DMS53 treated with DMSO at 0.1 percent for 48 hours (cell line): ENCODE data around the gene NANOGP8.

Experiments used
- DNase-seq: peaks from one replicate; lab custom pipeline; 2025; ENCODE audit not compliant: unreplicated experiment; lab: John Stamatoyannopoulos, UW

The NANOGP8 gene

GRCh38 chr15:35061161-35061824 is 23.8 kb downstream of the NANOGP8 start:
- DNase-seq: no peak

- no peak for DNase-seq
Observed at GRCh38 chr15:35060591-35060990, 24.5 kb downstream of the NANOGP8 start.

GRCh38 chr15:35058534-35059054 is 26.5 kb downstream of the NANOGP8 start:
- no peak for DNase-seq

GRCh38 chr15:35055416-35056105 is 29.5 kb downstream of the NANOGP8 start:
- DNase-seq: no peak

GRCh38 chr15:35054380-35054779 is 30.7 kb downstream of the NANOGP8 start:
- DNase-seq: no peak

- DNase-seq: no peak
Observed at GRCh38 chr15:35047996-35048395, 37.1 kb downstream of the NANOGP8 start.

- DNase-seq: no peak
Observed at GRCh38 chr15:35047528-35047927, 37.6 kb downstream of the NANOGP8 start.

- no peak for DNase-seq
Observed at GRCh38 chr15:35043373-35044095, 41.6 kb downstream of the NANOGP8 start.

- no peak for DNase-seq
Observed at GRCh38 chr15:35040339-35041255, 44.5 kb downstream of the NANOGP8 start.

GRCh38 chr15:35038626-35039451 is 46.3 kb downstream of the NANOGP8 start:
- no peak for DNase-seq
